CD14-positive monocyte (primary cell): ENCODE results near the gene NQO2. TPM values are rescaled to one million over a fixed set of nuclear protein-coding genes. Genes with fewer than 3 reads are reported as not detected.
A peak's percentile ranks its signal among the peaks of the same experiment; 100 is the strongest.

Experiments used
- DNase-seq, 3 donors: peaks; one replicate each; pipeline ENCODE4 v3.0.0-alpha.2; 2011 to 2022
- H2AFZ ChIP-seq: 2 replicates; pipeline ENCODE4 v1.6.0; 2012; ENCODE audit warnings: mild to moderate bottlenecking, low read depth, low read length, inconsistent platforms; ENCODE audit not compliant: insufficient read depth, poor library complexity, severe bottlenecking
- H3K27ac ChIP-seq, 2 donors: 1 replicate in 1 of 2; 2 replicates in 1 of 2; pipeline ENCODE4 v1.5.1; 2012 to 2013; ENCODE audit warnings: low read length in 2 of 2, control low read depth in 1 of 2, inconsistent platforms in 1 of 2, low read depth in 1 of 2, mild to moderate bottlenecking in 1 of 2
- H3K27me3 ChIP-seq, 2 donors: one replicate each; pipeline versions ENCODE4 v1.6.0 to v1.6.1; 2011 to 2013; ENCODE audit warnings: low read length in 2 of 2; ENCODE audit not compliant: control insufficient read depth in 2 of 2, insufficient read depth in 2 of 2
- H3K36me3 ChIP-seq, 2 donors: replicated peaks in 1 of 2; 1 replicate in 1 of 2; 2 replicates in 1 of 2; pipeline versions ENCODE4 v1.5.1 to v1.6.1; 2012 to 2013; ENCODE audit warnings: low read length in 2 of 2, control low read depth in 1 of 2, inconsistent platforms in 1 of 2, mild to moderate bottlenecking in 1 of 2; ENCODE audit not compliant: insufficient read depth in 2 of 2, control insufficient read depth in 1 of 2
- H3K4me1 ChIP-seq, 2 donors: 1 replicate in 1 of 2; 2 replicates in 1 of 2; pipeline versions ENCODE4 v1.5.1 to v1.6.1; 2012 to 2013; ENCODE audit warnings: low read length in 2 of 2, control low read depth in 1 of 2, inconsistent platforms in 1 of 2, mild to moderate bottlenecking in 1 of 2, moderate library complexity in 1 of 2; ENCODE audit not compliant: insufficient read depth in 2 of 2, control insufficient read depth in 1 of 2
- H3K4me2 ChIP-seq: replicated peaks from 2 replicates; pipeline ENCODE3; 2012; ENCODE audit warnings: low read length, moderate library complexity, mild to moderate bottlenecking; ENCODE audit not compliant: poor library complexity, severe bottlenecking; ENCODE audit errors: extremely low read depth
- H3K4me3 ChIP-seq, 3 experiments: fragments of 200-600 bp in 1 of 3; sonication (generic) in 1 of 3; replicated peaks in 1 of 3; 1 replicate in 2 of 3; 2 replicates in 1 of 3; pipeline ENCODE4 v1.5.1; 2011 to 2013; ENCODE audit warnings: low read length in 3 of 3, mild to moderate bottlenecking in 3 of 3, control low read depth in 2 of 3, low read depth in 2 of 3, inconsistent platforms in 1 of 3, moderate library complexity in 1 of 3
- H3K79me2 ChIP-seq: 2 replicates; pipeline ENCODE4 v1.6.0; 2012; ENCODE audit warnings: mild to moderate bottlenecking, control low read depth, inconsistent platforms, low read length, moderate library complexity; ENCODE audit not compliant: insufficient read depth
- H3K9ac ChIP-seq: 2 replicates; pipeline ENCODE4 v1.6.0; 2017; ENCODE audit warnings: low read length, mild to moderate bottlenecking; ENCODE audit not compliant: insufficient read depth, poor library complexity, severe bottlenecking
- H3K9me3 ChIP-seq, 2 donors: replicated peaks in 1 of 2; 1 replicate in 1 of 2; 2 replicates in 1 of 2; pipeline versions ENCODE4 v1.5.1 to v1.6.1; 2012 to 2013; ENCODE audit warnings: low read length in 2 of 2, control low read depth in 1 of 2; ENCODE audit not compliant: control insufficient read depth in 1 of 2, insufficient read depth in 1 of 2
- H4K20me1 ChIP-seq: 2 replicates; pipeline ENCODE4 v1.6.0; 2012; ENCODE audit warnings: mild to moderate bottlenecking, low read length, control low read depth, moderate library complexity; ENCODE audit not compliant: insufficient read depth
- H3K27ac Mint-ChIP-seq, 7 donors: one replicate each; pipeline ENCODE4 v1.8.0; 2020; ENCODE audit warnings: mild to moderate bottlenecking in 7 of 7, mixed read lengths in 7 of 7, moderate library complexity in 6 of 7, inconsistent platforms in 2 of 7
- H3K27me3 Mint-ChIP-seq, 3 donors: one replicate each; pipeline ENCODE4 v1.8.0; 2021 to 2022; ENCODE audit warnings: low read depth in 3 of 3, mild to moderate bottlenecking in 3 of 3, mixed read lengths in 3 of 3, moderate library complexity in 3 of 3, inconsistent platforms in 1 of 3
- H3K36me3 Mint-ChIP-seq, 2 donors: one replicate each; pipeline ENCODE4 v1.8.0; 2020; ENCODE audit warnings: mixed read lengths in 2 of 2, inconsistent platforms in 1 of 2, mild to moderate bottlenecking in 1 of 2
- H3K4me1 Mint-ChIP-seq: one replicate; pipeline ENCODE4 v1.8.0; 2020; ENCODE audit warnings: mild to moderate bottlenecking, mixed read lengths
- H3K4me3 Mint-ChIP-seq, 2 donors: one replicate each; pipeline ENCODE4 v1.8.0; 2020; ENCODE audit warnings: mild to moderate bottlenecking in 2 of 2, mixed read lengths in 2 of 2, moderate library complexity in 1 of 2
- H3K9me3 Mint-ChIP-seq, 7 donors: one replicate each; pipeline ENCODE4 v1.8.0; 2020 to 2022; ENCODE audit warnings: mixed read lengths in 7 of 7, mild to moderate bottlenecking in 6 of 7, moderate library complexity in 6 of 7, inconsistent platforms in 2 of 7
- CTCF ChIP-seq: fragments of 200-600 bp; IDR thresholded peaks from one replicate; pipeline ENCODE4 v1.8.0; 2022; ENCODE audit warnings: antibody characterized with exemption, mild to moderate bottlenecking
- WGBS: methylation state at CpG from one replicate; pipeline ENCODE4 v1.1.5; 2013; ENCODE audit warnings: missing lambda C conversion rate; ENCODE audit not compliant: insufficient coverage; 5-methylcytosine and 5-hydroxymethylcytosine counted together
- intact Hi-C, 2 donors: fragments of 100-400 bp; cut with micrococcal nuclease; formaldehyde crosslinking; loops; one replicate each; pipeline versions ENCODE4 v1.15.0 to v1.15.1; 2023
- polyA plus RNA-seq, 3 donors: library from polyadenylated mRNA; depleted of rRNA in 1 of 3; unstranded in 2 of 3; stranded (reverse) in 1 of 3; fragments of 300-500 nt in 2 of 3; fragments of >200 nt in 1 of 3; fragmentation: Illumina TruSeq in 2 of 3; gene quantifications; 1 replicate in 2 of 3; 2 replicates in 1 of 3; pipeline ENCODE4 v1.2.3, GENCODE V29; 2012 to 2021

The NQO2 gene
- polyA plus RNA-seq, 3 donors = 30.0 to 281 (median 146) TPM

GRCh38 chr6:3005077-3005476 lies 5.4 kb downstream of the NQO2 start:
- H4K20me1 ChIP-seq = no peaks in the 10 kb centered on the region
- Mint-ChIP-seq H3K27me3 (peaks cover 0 to 5% (median 3%) of the 10 kb centered on the region in 3 donors), H3K4me1 (peaks cover 27% of the 10 kb centered on the region), H3K36me3 (peaks cover 69 to 80% of the 10 kb centered on the region in 2 donors), H3K9me3 (peaks cover under 1 to 6% (median 6%) of the 10 kb centered on the region in 7 donors), H3K27ac (peak overlapping the region in 1 of 7 donors; percentile 23), H3K4me3 (no peak overlapping the region)
- peaks cover 18% of the 10 kb centered on the region for H3K79me2 ChIP-seq
- H3K4me1 ChIP-seq = peaks cover 21 to 25% of the 10 kb centered on the region in 2 donors
- no peak overlapping the region for H3K4me2 ChIP-seq
- peaks cover 2 to 3% of the 10 kb centered on the region in 2 donors for H3K9me3 ChIP-seq
- no peak for TF ChIP-seq CTCF
- no peak overlapping the region for H3K4me3 ChIP-seq
- H3K27me3 ChIP-seq = no peaks in the 10 kb centered on the region
- H3K27ac ChIP-seq = no peak overlapping the region
- DNase-seq = no peak
- intact Hi-C loops = no loop called here
- H3K9ac ChIP-seq = no peak overlapping the region
- WGBS = 70% methylated on average over 2 of the region's 9 CpGs
- no peak overlapping the region for H2AFZ ChIP-seq
- H3K36me3 ChIP-seq = peaks cover 25 to 62% of the 10 kb centered on the region in 2 donors

GRCh38 chr6:3005874-3006273 lies 6.2 kb downstream of the NQO2 start:
- peaks cover 13 to 17% of the 10 kb centered on the region in 2 donors for H3K4me1 ChIP-seq
- no peak overlapping the region for H3K4me3 Mint-ChIP-seq
- H3K27me3 Mint-ChIP-seq = peaks cover 0 to 4% (median 3%) of the 10 kb centered on the region in 3 donors
- no peak for DNase-seq
- H3K27me3 ChIP-seq = no peaks in the 10 kb centered on the region
- H3K9me3 ChIP-seq = peaks cover 10% of the 10 kb centered on the region in 2 donors
- H3K27ac ChIP-seq = no peak overlapping the region
- peaks cover 33 to 70% of the 10 kb centered on the region in 2 donors for H3K36me3 ChIP-seq
- H4K20me1 ChIP-seq = no peaks in the 10 kb centered on the region
- no peak overlapping the region for H3K9ac ChIP-seq
- peak overlapping the region in 2 of 7 donors; percentile 47 to 58 for H3K27ac Mint-ChIP-seq
- intact Hi-C loops = no loop called here
- H3K4me3 ChIP-seq = no peak overlapping the region
- 95% methylated on average over 8 of the region's 9 CpGs for WGBS
- H3K36me3 Mint-ChIP-seq = peaks cover 77 to 88% of the 10 kb centered on the region in 2 donors
- peaks cover 7 to 14% (median 14%) of the 10 kb centered on the region in 7 donors for H3K9me3 Mint-ChIP-seq
- H3K4me1 Mint-ChIP-seq = peaks cover 21% of the 10 kb centered on the region
- no peak overlapping the region for H2AFZ ChIP-seq
- no peak overlapping the region for H3K4me2 ChIP-seq
- H3K79me2 ChIP-seq = peaks cover 14% of the 10 kb centered on the region
- no peak for TF ChIP-seq CTCF
